KMS-11 (cell line): ENCODE data around the gene TSHZ3.

ENCODE experiments used
- H2AFZ ChIP-seq: fragments of 200-600 bp; sonication (generic); 2 replicates; pipeline ENCODE4 v1.6.1; 2016; ENCODE audit warnings: antibody characterized with exemption, mixed run types, low read depth
- H3K27ac ChIP-seq: fragments of 200-600 bp; sonication (generic); 2 replicates; pipeline ENCODE4 v1.6.1; 2016; ENCODE audit warnings: mild to moderate bottlenecking, mixed run types
- H3K27me3 ChIP-seq: fragments of 200-600 bp; sonication (generic); 2 replicates; pipeline ENCODE4 v1.6.1; 2017; ENCODE audit warnings: mild to moderate bottlenecking, low read depth, mixed run types, moderate library complexity; ENCODE audit not compliant: insufficient read depth
- H3K36me3 ChIP-seq: fragments of 200-600 bp; sonication (generic); 2 replicates; pipeline ENCODE4 v1.6.1; 2017; ENCODE audit warnings: mild to moderate bottlenecking, mixed run types; ENCODE audit not compliant: insufficient read depth
- H3K4me1 ChIP-seq: fragments of 200-600 bp; sonication (generic); 2 replicates; pipeline ENCODE4 v1.6.1; 2016; ENCODE audit warnings: mild to moderate bottlenecking, low read depth, mixed run types; ENCODE audit not compliant: poor library complexity, severe bottlenecking
- H3K4me2 ChIP-seq: fragments of 200-600 bp; sonication (generic); 2 replicates; pipeline ENCODE4 v1.7.0; 2016; ENCODE audit warnings: mild to moderate bottlenecking, mixed run types
- H3K4me3 ChIP-seq: fragments of 200-600 bp; sonication (generic); IDR thresholded peaks from 2 replicates; pipeline ENCODE4 v1.6.1; 2017; ENCODE audit warnings: low read depth, low read length, mixed read lengths; ENCODE audit not compliant: insufficient read depth
- H3K79me2 ChIP-seq: fragments of 200-600 bp; sonication (generic); 2 replicates; pipeline ENCODE4 v1.6.1; 2016; ENCODE audit warnings: low read depth, mixed run types; ENCODE audit not compliant: insufficient read depth
- H3K9ac ChIP-seq: fragments of 200-600 bp; sonication (generic); 2 replicates; pipeline ENCODE4 v1.6.1; 2016; ENCODE audit warnings: mild to moderate bottlenecking, mixed run types
- H4K20me1 ChIP-seq: fragments of 200-600 bp; sonication (generic); 2 replicates; pipeline ENCODE4 v1.6.1; 2016; ENCODE audit warnings: mild to moderate bottlenecking, mixed run types; ENCODE audit not compliant: insufficient read depth
- TF ChIP-seq, protein P1 (sequence below): fragments of 200-600 bp; sonication (generic); conservative IDR thresholded peaks from 2 replicates; pipeline ENCODE4 v1.6.1; 2017; ENCODE audit warnings: low read depth, mild to moderate bottlenecking, antibody characterized with exemption, low read length, moderate library complexity, mixed read lengths

The TSHZ3 gene

DNA sequence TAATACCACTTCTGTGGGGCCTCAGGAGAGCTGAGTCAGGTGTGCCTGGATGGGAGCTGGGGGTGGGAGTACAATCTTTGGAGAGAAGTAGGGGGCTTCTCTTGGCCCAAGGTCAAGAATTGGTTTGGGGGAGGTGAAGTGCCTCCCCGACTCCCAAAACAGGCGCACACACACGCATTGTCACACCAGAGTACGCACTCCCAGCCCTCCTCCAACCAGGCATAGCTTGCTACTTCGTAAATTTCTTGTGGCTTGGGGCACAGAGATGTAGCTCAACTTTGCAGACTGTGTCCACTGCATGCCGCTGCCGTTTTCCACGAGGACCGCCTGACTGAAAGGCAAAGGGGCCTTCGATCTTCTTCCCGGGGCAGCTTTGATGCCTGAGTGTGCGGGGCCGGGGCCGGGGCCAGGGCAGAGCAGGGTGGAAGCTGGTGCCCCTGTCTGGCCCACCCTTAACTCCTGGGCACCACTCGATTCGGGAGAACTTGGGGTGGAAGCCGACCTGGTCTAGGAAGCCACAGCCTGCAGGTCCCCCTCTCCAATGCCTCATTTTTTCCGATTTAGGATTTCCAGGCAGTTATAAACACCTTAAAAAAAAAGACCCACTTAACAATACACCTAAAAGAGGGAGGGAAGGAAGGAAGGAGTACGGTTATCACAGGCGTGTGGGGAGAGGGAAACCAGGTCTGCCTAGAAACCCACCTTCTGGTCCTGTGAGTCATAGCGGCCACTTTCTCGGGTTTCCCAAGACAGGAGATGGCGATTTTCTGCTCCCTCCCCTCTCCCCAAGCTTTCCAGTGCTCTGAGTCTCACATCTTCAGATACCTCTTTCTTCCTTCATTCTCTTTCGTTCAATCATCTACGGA is 5.8 kb upstream of the TSHZ3 start:
- TF ChIP-seq, protein P1, sequence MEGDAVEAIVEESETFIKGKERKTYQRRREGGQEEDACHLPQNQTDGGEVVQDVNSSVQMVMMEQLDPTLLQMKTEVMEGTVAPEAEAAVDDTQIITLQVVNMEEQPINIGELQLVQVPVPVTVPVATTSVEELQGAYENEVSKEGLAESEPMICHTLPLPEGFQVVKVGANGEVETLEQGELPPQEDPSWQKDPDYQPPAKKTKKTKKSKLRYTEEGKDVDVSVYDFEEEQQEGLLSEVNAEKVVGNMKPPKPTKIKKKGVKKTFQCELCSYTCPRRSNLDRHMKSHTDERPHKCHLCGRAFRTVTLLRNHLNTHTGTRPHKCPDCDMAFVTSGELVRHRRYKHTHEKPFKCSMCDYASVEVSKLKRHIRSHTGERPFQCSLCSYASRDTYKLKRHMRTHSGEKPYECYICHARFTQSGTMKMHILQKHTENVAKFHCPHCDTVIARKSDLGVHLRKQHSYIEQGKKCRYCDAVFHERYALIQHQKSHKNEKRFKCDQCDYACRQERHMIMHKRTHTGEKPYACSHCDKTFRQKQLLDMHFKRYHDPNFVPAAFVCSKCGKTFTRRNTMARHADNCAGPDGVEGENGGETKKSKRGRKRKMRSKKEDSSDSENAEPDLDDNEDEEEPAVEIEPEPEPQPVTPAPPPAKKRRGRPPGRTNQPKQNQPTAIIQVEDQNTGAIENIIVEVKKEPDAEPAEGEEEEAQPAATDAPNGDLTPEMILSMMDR = no peak
- no peaks in the 10 kb centered on the region for H3K27me3 ChIP-seq
- H3K36me3 ChIP-seq = no peaks in the 10 kb centered on the region
- no peak overlapping the region for H3K9ac ChIP-seq
- H3K4me3 ChIP-seq = no peak overlapping the region
- H3K4me1 ChIP-seq = no peaks in the 10 kb centered on the region
- no peaks in the 10 kb centered on the region for H4K20me1 ChIP-seq
- no peaks in the 10 kb centered on the region for H3K79me2 ChIP-seq
- H3K4me2 ChIP-seq = no peak overlapping the region
- H2AFZ ChIP-seq = no peak overlapping the region
- H3K27ac ChIP-seq = no peak overlapping the region

DNA sequence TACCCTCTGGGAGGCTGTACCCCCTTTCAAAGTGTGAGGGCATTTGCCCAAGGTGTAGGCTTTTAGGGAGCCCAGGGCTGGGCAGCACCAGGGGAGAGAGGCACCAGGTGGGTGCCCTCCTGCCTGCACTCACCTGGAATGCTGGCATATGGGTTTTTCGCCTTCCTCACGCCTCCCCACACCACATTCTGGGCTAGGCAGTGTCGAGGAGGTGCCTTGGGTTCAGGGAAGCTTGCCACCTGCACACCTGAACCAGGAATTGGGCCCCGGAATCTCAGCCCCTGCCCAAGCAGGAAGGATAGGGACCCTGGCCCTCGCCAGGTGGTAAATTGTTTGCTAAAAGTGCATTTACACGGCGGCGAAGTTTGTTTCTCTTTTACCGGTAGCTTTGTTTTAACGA is 5.1 kb upstream of the TSHZ3 start:
- Histone ChIP-seq H3K4me1 (no peaks in the 10 kb centered on the region), H3K4me2 (no peak overlapping the region), H3K4me3 (no peak overlapping the region), H4K20me1 (no peaks in the 10 kb centered on the region), H3K27ac (no peak overlapping the region), H3K27me3 (no peaks in the 10 kb centered on the region), H3K9ac (no peak overlapping the region), H3K79me2 (no peaks in the 10 kb centered on the region), H3K36me3 (no peaks in the 10 kb centered on the region), H2AFZ (no peak overlapping the region)
- TF ChIP-seq, protein P1 = no peak

DNA sequence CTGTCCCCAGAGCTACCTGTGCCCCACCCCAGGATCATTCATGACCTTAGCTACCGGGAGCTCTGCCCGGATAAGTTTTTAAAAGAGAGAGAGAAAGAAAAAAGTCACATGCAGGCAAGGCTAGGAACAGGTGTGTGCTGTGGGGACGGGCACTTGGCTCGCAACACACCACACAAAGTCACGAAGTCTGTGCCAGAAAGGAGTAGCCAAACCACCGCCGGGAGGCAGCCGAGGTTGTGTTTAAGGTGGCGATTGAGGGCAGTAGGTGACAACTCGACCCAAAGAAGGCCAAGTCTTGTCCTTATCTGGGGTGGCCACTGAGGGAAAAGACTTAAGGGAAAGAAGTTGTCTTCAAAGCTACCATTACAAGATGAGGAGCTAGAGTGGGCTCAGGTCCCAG is 4.6 kb upstream of the TSHZ3 start:
- no peak overlapping the region for H3K4me2 ChIP-seq
- H3K9ac ChIP-seq = no peak overlapping the region
- H3K27ac ChIP-seq = no peak overlapping the region
- no peaks in the 10 kb centered on the region for H4K20me1 ChIP-seq
- H3K27me3 ChIP-seq = no peaks in the 10 kb centered on the region
- H2AFZ ChIP-seq = no peak overlapping the region
- no peaks in the 10 kb centered on the region for H3K4me1 ChIP-seq
- no peaks in the 10 kb centered on the region for H3K79me2 ChIP-seq
- no peak overlapping the region for H3K4me3 ChIP-seq
- TF ChIP-seq, protein P1 = no peak
- H3K36me3 ChIP-seq = no peaks in the 10 kb centered on the region

DNA sequence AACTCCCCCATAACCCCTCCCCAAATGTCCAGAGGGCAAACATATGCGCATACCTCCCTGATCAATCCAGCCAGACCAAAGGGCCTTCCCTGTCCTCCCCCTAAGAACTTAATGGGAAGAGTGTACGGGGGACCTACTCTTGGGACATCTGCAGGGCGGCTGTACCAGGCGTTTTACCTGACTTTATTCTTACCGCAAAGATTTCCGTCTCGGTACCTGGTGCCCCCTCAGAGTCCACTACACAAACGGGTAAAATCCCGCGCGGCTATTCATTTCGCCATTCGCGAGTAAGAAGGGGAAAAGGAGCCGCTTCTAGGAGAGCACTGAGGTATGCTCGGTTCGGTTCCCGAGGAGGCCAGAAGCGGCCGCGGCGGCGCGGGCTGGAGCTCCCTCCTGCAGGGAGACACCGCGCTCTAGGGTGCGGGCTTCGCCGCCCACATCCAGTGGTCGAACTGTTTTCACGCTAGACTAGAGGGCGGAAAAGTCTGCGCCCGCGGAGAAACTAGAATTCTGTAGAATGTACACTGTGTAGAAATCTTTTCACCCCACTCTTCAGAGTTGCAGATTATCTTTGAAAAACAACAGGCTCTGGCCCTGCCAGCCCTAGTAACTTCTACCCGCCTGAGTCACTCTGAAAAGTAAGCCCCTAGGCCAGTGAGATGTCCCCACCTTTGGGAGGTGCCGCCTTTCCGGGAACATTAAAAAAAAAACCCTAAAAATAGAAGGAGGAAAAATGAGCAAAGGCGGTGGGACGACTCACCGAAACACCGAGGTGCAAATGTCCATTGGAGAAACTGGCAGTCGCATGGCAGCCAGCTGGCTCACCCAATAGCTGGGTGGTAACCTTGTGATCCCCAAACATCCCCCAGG is 3.8 kb upstream of the TSHZ3 start:
- H3K27ac ChIP-seq = no peak overlapping the region

More for the DNA sequence above, 3.8 kb upstream of the TSHZ3 start:
- H3K9ac ChIP-seq = no peak overlapping the region
- TF ChIP-seq, protein P1 = no peak
- H3K4me2 ChIP-seq = no peak overlapping the region
- H3K27me3 ChIP-seq = no peaks in the 10 kb centered on the region
- H4K20me1 ChIP-seq = no peaks in the 10 kb centered on the region
- no peaks in the 10 kb centered on the region for H3K36me3 ChIP-seq
- H3K79me2 ChIP-seq = no peaks in the 10 kb centered on the region; the same call in 1 of the 2 replicates
- H2AFZ ChIP-seq = no peak overlapping the region
- H3K4me1 ChIP-seq = peaks cover 3% of the 10 kb centered on the region
- H3K4me3 ChIP-seq = no peak overlapping the region
